Brain microvascular endothelial cell (primary cell): ENCODE data around the gene SSRP1.

Source experiments
- DNase-seq: peaks from one replicate; pipeline ENCODE4 v3.0.0-alpha.2; 2020
- H3K27ac ChIP-seq: fragments of 250-450 bp; sonication (Bioruptor Pico); 2 replicates; pipeline ENCODE4 v1.5.1; 2020; ENCODE audit warnings: mild to moderate bottlenecking, moderate library complexity
- H3K27me3 ChIP-seq: fragments of 250-450 bp; sonication (Bioruptor Pico); replicated peaks from 2 replicates; pipeline ENCODE4 v1.5.1; 2020; ENCODE audit warnings: mild to moderate bottlenecking
- H3K36me3 ChIP-seq: fragments of 250-450 bp; sonication (Bioruptor Pico); replicated peaks from 2 replicates; pipeline ENCODE4 v1.5.1; 2020; ENCODE audit warnings: mild to moderate bottlenecking
- H3K4me3 ChIP-seq: 2 replicates; pipeline ENCODE4 v1.5.1; 2011; ENCODE audit warnings: low read depth, mild to moderate bottlenecking, control low read depth, low read length, moderate library complexity
- in situ Hi-C: cut with HindIII; loops from 2 replicates; pipeline ENCODE4 v1.10.0; 2017; ENCODE audit warnings: low sequenced_read_pairs, low pct_ligation_motif_present
- TF ChIP-seq, protein P1 (sequence below): IDR thresholded peaks from 2 replicates; pipeline ENCODE4 v1.5.1; 2011; ENCODE audit warnings: low read depth, mild to moderate bottlenecking, moderate library complexity, low read length, control low read depth, inconsistent platforms; ENCODE audit errors: missing control alignments

SSRP1 gene

DNA sequence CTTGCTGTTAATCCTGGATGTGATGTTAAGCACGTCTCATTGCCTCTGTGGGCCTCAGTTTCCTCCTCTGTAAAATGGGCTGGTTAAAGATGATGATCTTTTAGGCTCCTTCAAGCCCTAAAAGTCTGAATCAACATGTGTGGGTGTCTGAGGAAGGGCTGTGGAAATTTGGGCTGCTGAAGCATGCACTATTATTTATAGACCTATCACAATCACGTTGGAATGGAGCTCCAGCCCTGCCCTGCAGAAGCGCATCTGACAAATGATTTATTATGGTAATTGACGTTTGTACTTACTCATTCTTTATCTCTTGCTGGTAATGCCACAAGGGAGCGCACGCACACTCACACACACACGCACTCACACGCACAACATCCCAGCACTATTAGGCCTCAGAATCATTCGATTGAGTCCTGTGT lies 22.9 kb upstream of the SSRP1 start:
- in situ Hi-C loops: no loop called here
- H3K36me3 ChIP-seq: no peaks in the 10 kb centered on the region
- no peak for DNase-seq
- H3K4me3 ChIP-seq: no peak overlapping the region
- H3K27ac ChIP-seq: no peak overlapping the region
- H3K27me3 ChIP-seq: no peaks in the 10 kb centered on the region
- TF ChIP-seq, protein P1, sequence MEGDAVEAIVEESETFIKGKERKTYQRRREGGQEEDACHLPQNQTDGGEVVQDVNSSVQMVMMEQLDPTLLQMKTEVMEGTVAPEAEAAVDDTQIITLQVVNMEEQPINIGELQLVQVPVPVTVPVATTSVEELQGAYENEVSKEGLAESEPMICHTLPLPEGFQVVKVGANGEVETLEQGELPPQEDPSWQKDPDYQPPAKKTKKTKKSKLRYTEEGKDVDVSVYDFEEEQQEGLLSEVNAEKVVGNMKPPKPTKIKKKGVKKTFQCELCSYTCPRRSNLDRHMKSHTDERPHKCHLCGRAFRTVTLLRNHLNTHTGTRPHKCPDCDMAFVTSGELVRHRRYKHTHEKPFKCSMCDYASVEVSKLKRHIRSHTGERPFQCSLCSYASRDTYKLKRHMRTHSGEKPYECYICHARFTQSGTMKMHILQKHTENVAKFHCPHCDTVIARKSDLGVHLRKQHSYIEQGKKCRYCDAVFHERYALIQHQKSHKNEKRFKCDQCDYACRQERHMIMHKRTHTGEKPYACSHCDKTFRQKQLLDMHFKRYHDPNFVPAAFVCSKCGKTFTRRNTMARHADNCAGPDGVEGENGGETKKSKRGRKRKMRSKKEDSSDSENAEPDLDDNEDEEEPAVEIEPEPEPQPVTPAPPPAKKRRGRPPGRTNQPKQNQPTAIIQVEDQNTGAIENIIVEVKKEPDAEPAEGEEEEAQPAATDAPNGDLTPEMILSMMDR: no peak

- TF ChIP-seq, protein P1: no peak
- no peak overlapping the region for H3K27ac ChIP-seq
- in situ Hi-C loops: no loop called here
- no peaks in the 10 kb centered on the region for H3K27me3 ChIP-seq
- H3K36me3 ChIP-seq: no peaks in the 10 kb centered on the region
- no peak overlapping the region for H3K4me3 ChIP-seq
- no peak for DNase-seq
Observed at GRCh38 chr11:57357856-57358255, 22.2 kb upstream of the SSRP1 start.

DNA sequence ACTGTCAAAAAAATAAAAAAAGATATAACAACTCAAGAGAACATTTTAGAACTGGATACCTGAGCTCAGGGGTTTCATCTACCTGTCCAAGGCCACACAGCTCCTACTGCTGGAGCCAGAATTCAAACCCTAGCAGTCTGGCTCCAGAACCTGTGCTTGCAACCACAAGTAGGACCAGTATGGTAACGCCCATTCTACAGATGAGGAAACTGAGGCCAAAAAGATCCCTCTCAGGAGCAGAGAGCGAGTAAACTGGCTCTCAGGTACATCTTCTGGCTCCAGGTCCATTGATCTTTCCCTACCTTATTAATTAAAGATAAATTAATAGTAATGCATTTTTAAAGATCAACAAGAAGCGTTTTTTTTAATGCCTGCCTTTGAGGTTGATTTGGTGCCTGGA lies 21.6 kb upstream of the SSRP1 start:
- no peaks in the 10 kb centered on the region for H3K36me3 ChIP-seq
- H3K27me3 ChIP-seq: no peaks in the 10 kb centered on the region
- DNase-seq: no peak
- TF ChIP-seq, protein P1: no peak
- no peak overlapping the region for H3K4me3 ChIP-seq
- no peak overlapping the region for H3K27ac ChIP-seq
- in situ Hi-C loops: no loop called here

GRCh38 chr11:57356268-57356667 lies 20.6 kb upstream of the SSRP1 start:
- Histone ChIP-seq H3K27me3 (no peaks in the 10 kb centered on the region), H3K27ac (no peak overlapping the region), H3K36me3 (no peaks in the 10 kb centered on the region), H3K4me3 (no peak overlapping the region)
- no peak for DNase-seq
- in situ Hi-C loops: no loop called here
- TF ChIP-seq, protein P1: no peak

DNA sequence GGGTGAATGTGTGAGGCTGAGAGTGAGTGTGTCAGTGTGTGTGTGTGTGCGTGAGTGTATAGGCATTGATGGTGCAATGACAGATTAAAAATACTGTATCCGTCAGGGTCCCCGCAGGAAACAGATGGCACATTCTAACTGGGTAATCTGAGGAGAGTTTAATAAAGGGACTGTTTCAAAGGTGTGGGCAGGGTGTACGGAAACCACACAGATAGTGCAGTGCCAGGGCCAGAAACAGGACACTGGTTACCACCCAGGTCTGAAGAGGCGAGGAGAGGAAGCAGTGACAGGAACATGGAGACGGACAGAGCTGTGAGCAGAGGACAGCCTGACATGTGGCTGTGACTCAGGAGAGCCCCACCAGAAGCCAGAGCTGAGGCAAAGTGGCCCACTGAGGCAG lies 19.0 kb upstream of the SSRP1 start:
- H3K27me3 ChIP-seq: no peaks in the 10 kb centered on the region
- no peak overlapping the region for H3K4me3 ChIP-seq
- no peak overlapping the region for H3K27ac ChIP-seq
- H3K36me3 ChIP-seq: no peaks in the 10 kb centered on the region
- TF ChIP-seq, protein P1: no peak
- in situ Hi-C loops: no loop called here
- DNase-seq: no peak

- TF ChIP-seq, protein P1: no peak
- DNase-seq: no peak
- Histone ChIP-seq H3K27ac (no peak overlapping the region), H3K4me3 (no peak overlapping the region), H3K27me3 (no peaks in the 10 kb centered on the region), H3K36me3 (no peaks in the 10 kb centered on the region)
- in situ Hi-C loops: no loop called here
Observed at GRCh38 chr11:57353852-57354251, 18.2 kb upstream of the SSRP1 start.
